IMR-90 (cell line): ENCODE data around the gene GPR142.

Source experiments
- CHD1 ChIP-seq: IDR thresholded peaks from 2 replicates; pipeline ENCODE4 v1.6.1; 2012; ENCODE audit warnings: low read depth, low read length, improper control_type of control experiment
- CTCF ChIP-seq: conservative IDR thresholded peaks from 2 replicates; pipeline ENCODE4 v1.5.1; 2012; ENCODE audit warnings: mild to moderate bottlenecking, low read depth, low read length, improper control_type of control experiment
- POLR2A ChIP-seq: IDR thresholded peaks from 2 replicates; pipeline ENCODE4 v1.6.1; 2012; ENCODE audit warnings: mild to moderate bottlenecking, low read depth, low read length

GRCh38 chr17:74347646-74348045 is 19.7 kb upstream of the GPR142 start:
- no peak for TF ChIP-seq CTCF
- no peak for TF ChIP-seq POLR2A
- no peak for TF ChIP-seq CHD1
